ENCODE data around the gene KRT32.

GRCh38 chr17:41474863-41475262, 7.7 kb upstream of the KRT32 start:
- TF ChIP-seq EP300 (IDR thresholded peaks at IDR 0.05; ENCODE audit: borderline replicate concordance) (no peak), TEAD4 (IDR thresholded peaks at IDR 0.05) (no peak), EGR1 (IDR thresholded peaks at IDR 0.05) (no peak), RAD21 (IDR thresholded peaks at IDR 0.05; ENCODE audit: low read depth) (no peak), FOXM1 (IDR thresholded peaks at IDR 0.05; ENCODE audit: borderline replicate concordance, low read depth) (no peak), CEBPB (IDR thresholded peaks at IDR 0.05) (no peak), MAX (IDR thresholded peaks at IDR 0.05) (no peak)

Measured in Ishikawa (cell line).